ENCODE measurements around the gene PRPF8.

DNA sequence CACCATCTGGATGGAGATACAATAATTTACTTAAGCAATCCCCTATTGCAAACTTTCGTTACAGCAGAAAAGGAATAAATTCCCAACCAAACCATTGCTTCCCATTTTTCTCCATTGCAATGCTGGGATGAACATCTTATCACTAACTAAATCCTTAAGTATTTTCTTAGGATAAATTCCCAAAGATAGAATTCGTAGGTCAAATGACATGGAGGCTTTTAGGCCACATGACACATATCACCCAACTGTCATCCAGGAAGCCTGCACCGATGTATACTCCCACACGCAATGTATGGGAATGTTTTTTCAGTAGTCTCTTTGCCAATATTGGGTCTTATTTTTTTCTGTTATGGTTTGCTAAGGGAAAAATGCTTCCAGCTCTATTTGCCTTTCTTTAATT is 27.1 kb upstream of the PRPF8 start:
- TF ChIP-seq, protein P1, sequence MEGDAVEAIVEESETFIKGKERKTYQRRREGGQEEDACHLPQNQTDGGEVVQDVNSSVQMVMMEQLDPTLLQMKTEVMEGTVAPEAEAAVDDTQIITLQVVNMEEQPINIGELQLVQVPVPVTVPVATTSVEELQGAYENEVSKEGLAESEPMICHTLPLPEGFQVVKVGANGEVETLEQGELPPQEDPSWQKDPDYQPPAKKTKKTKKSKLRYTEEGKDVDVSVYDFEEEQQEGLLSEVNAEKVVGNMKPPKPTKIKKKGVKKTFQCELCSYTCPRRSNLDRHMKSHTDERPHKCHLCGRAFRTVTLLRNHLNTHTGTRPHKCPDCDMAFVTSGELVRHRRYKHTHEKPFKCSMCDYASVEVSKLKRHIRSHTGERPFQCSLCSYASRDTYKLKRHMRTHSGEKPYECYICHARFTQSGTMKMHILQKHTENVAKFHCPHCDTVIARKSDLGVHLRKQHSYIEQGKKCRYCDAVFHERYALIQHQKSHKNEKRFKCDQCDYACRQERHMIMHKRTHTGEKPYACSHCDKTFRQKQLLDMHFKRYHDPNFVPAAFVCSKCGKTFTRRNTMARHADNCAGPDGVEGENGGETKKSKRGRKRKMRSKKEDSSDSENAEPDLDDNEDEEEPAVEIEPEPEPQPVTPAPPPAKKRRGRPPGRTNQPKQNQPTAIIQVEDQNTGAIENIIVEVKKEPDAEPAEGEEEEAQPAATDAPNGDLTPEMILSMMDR (IDR thresholded peaks at IDR 0.05; ENCODE audit: low read length): no peak
- no peak for TF ChIP-seq EZH2 (IDR thresholded peaks at IDR 0.05; ENCODE audit: borderline replicate concordance, low read length)
